ENCODE results near the gene MPC1.

The MPC1 gene

GRCh38 chr6:166315436-166315835 lies 67.3 kb downstream of the MPC1 start:
- DNase-seq (ENCODE audit: low read depth) = no peak

All from amniotic epithelial cell (primary cell).